ENCODE results near the gene TMEM229B. TPM values are rescaled to one million over a fixed set of nuclear protein-coding genes. Genes with fewer than 3 reads are reported as not detected.

Gene TMEM229B
- total and polyA plus RNA-seq, 2 experiments from 2014 or later = 18.3 to 25.6 TPM

GRCh38 chr14:67438969-67439368 is 49.6 kb downstream of the TMEM229B start:
- WGBS (ENCODE audit: low lambda C conversion rate, missing lambda C conversion rate) = 82% methylated on average over 1 of the region's 1 CpG
- Histone ChIP-seq H3K9me2 (replicated peaks; ENCODE audit: insufficient read depth) (no peaks in the 10 kb centered on the region), H2AFZ (no peak overlapping the region), H3K4me3 (no peak overlapping the region), H3K79me2 (no peaks in the 10 kb centered on the region), H4K20me1 (ENCODE audit: insufficient read depth, poor library complexity, severe bottlenecking) (no peaks in the 10 kb centered on the region), H3K36me3 (replicated peaks; ENCODE audit: insufficient read depth, low read depth) (no peaks in the 10 kb centered on the region), H3K27ac (no peak overlapping the region), H3K4me2 (no peak overlapping the region), H3K27me3 (no peaks in the 10 kb centered on the region), H3K4me1 (ENCODE audit: insufficient read depth) (peaks cover 6% of the 10 kb centered on the region), H3K9me3 (ENCODE audit: low read depth) (no peaks in the 10 kb centered on the region)
- TF ChIP-seq EZH2phosphoT487 (IDR thresholded peaks at IDR 0.05; ENCODE audit: low read depth, severe bottlenecking, unreplicated experiment) (no peak), EZH2 (IDR thresholded peaks at IDR 0.05; ENCODE audit: borderline replicate concordance) (no peak), CTCF (IDR thresholded peaks at IDR 0.05; ENCODE audit: poor library complexity) (no peak)
- DNase-seq (ENCODE audit: low spot score) = no peak

GRCh38 chr14:67436006-67436866 is 52.3 kb downstream of the TMEM229B start:
- no peaks in the 10 kb centered on the region for H3K27me3 ChIP-seq
- H2AFZ ChIP-seq = no peak overlapping the region
- no peaks in the 10 kb centered on the region for H3K9me3 ChIP-seq (ENCODE audit: low read depth)
- H3K27ac ChIP-seq = no peak overlapping the region
- no peaks in the 10 kb centered on the region for H3K79me2 ChIP-seq
- H3K4me3 ChIP-seq = no peak overlapping the region
- no peaks in the 10 kb centered on the region for H3K9me2 ChIP-seq (replicated peaks; ENCODE audit: insufficient read depth)
- peaks cover 15% of the 10 kb centered on the region for H3K4me1 ChIP-seq (ENCODE audit: insufficient read depth)
- DNase-seq (ENCODE audit: low spot score) = no peak
- WGBS (ENCODE audit: low lambda C conversion rate, missing lambda C conversion rate) = 87% methylated on average over 10 of the region's 10 CpGs
- no peak for TF ChIP-seq EZH2phosphoT487 (IDR thresholded peaks at IDR 0.05; ENCODE audit: low read depth, severe bottlenecking, unreplicated experiment)
- TF ChIP-seq EZH2 (IDR thresholded peaks at IDR 0.05; ENCODE audit: borderline replicate concordance) = no peak
- TF ChIP-seq CTCF (IDR thresholded peaks at IDR 0.05; ENCODE audit: poor library complexity) = no peak
- no peak overlapping the region for H3K4me2 ChIP-seq
- no peaks in the 10 kb centered on the region for H4K20me1 ChIP-seq (ENCODE audit: insufficient read depth, poor library complexity, severe bottlenecking)
- no peaks in the 10 kb centered on the region for H3K36me3 ChIP-seq (replicated peaks; ENCODE audit: insufficient read depth, low read depth)

GRCh38 chr14:67435603-67436002 is 52.9 kb downstream of the TMEM229B start:
- no peaks in the 10 kb centered on the region for H3K9me3 ChIP-seq (ENCODE audit: low read depth)
- no peaks in the 10 kb centered on the region for H3K27me3 ChIP-seq
- no peak for DNase-seq (ENCODE audit: low spot score)
- H3K79me2 ChIP-seq = no peaks in the 10 kb centered on the region
- H2AFZ ChIP-seq = no peak overlapping the region
- WGBS (ENCODE audit: low lambda C conversion rate, missing lambda C conversion rate) = 92% methylated on average over 5 of the region's 5 CpGs
- peaks cover 15% of the 10 kb centered on the region for H3K4me1 ChIP-seq (ENCODE audit: insufficient read depth)
- H3K36me3 ChIP-seq (replicated peaks; ENCODE audit: insufficient read depth, low read depth) = no peaks in the 10 kb centered on the region
- no peaks in the 10 kb centered on the region for H4K20me1 ChIP-seq (ENCODE audit: insufficient read depth, poor library complexity, severe bottlenecking)
- H3K4me2 ChIP-seq = no peak overlapping the region
- H3K27ac ChIP-seq = no peak overlapping the region
- H3K9me2 ChIP-seq (replicated peaks; ENCODE audit: insufficient read depth) = no peaks in the 10 kb centered on the region
- no peak overlapping the region for H3K4me3 ChIP-seq
- TF ChIP-seq EZH2phosphoT487 (IDR thresholded peaks at IDR 0.05; ENCODE audit: low read depth, severe bottlenecking, unreplicated experiment) (no peak), EZH2 (IDR thresholded peaks at IDR 0.05; ENCODE audit: borderline replicate concordance) (no peak), CTCF (IDR thresholded peaks at IDR 0.05; ENCODE audit: poor library complexity) (no peak)
